ENCODE measurements around the gene MYDGF.

- TF ChIP-seq POLR2A (IDR thresholded peaks at IDR 0.05; ENCODE audit: low read depth, low read length), result no peak
- no peak for TF ChIP-seq TAF1 (IDR thresholded peaks at IDR 0.05; ENCODE audit: borderline replicate concordance, low read depth, low read length)
- no peak for TF ChIP-seq POLR2AphosphoS5 (IDR thresholded peaks at IDR 0.05; ENCODE audit: low read depth, low read length)
Measured at GRCh38 chr19:4657835-4658234, 12.3 kb downstream of the MYDGF start.
